H54 (cell line): Measurements from ENCODE around the gene UBE2Q2.

Source experiments
- DNase-seq: peaks from one replicate; pipeline ENCODE4 v3.0.0; 2011; ENCODE audit warnings: low spot score, mixed read lengths; ENCODE audit not compliant: insufficient read length
- FAIRE-seq: peaks from 3 replicates; lab custom pipeline; 2011; peaks lifted over from hg19 to GRCh38; lab: Jason Lieb, UNC
- POLR2A ChIP-seq: IDR thresholded peaks from 2 replicates; pipeline ENCODE4 v1.6.1; 2011; ENCODE audit warnings: low read depth, mild to moderate bottlenecking, low read length

The UBE2Q2 gene

DNA sequence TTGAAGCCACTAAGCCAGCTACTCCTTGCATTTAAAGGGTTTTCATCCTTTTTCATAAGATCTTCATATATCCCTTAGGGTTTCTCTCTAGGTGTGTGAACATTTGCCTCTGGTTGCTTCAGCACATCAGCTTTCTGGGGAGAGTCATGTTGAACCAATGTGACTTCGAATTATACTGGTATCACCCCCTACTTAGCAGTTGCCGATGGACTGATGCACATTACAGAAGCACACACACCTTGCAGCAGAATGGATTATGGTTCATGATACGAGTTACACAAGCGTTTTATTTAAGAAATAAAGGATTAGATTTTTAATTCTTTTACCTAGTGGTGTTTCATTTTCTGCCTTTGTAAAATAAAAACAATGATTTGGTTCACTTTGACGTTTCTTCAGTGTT lies 100.0 kb downstream of the UBE2Q2 start:
- FAIRE-seq (no peak), DNase-seq (no peak)
- no peak for TF ChIP-seq POLR2A

DNA sequence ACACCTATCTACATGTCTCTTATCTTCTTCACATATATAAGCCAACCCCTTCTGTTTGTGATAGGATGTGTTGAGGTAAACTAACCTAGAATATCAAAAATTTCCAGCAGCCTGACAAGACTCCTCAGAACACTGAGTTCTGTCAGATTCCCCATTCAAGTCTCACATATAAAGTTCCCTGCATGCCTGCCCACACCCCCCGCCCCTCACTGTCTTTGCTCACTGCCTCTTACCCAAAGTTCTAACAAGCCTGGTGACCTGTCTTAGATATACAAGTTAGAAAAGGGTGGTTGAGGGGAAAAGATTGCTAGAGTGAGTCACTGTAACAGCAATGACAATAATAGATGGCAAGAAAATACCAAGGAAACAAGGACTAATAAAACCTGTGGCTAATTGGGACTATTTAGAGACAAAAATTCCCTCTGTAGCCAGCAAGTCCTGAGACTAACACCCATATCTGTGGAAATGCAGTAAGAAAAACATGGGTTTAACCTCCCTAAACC lies 100.5 kb downstream of the UBE2Q2 start:
- no peak for FAIRE-seq
- TF ChIP-seq POLR2A, result no peak
- DNase-seq, result no peak

DNA sequence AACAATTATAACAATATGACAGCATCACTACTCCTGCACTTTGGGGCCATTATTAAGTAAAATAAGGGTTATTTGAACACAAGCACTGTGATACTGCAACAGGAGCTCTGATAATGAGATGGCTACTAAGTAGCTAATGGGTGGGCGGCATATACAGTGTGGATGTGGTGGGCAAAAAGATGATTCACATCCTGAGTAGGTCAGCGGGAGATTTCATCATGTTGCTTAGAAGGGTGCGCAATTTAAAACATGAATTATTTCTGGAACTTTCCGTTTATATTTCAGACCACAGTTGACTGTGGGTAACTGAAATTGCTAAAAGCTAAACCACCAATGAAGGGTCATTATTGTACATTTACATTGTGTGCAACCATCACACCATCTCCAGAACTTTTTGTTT lies 102.7 kb downstream of the UBE2Q2 start:
- FAIRE-seq (no peak), DNase-seq (no peak)
- TF ChIP-seq POLR2A, result no peak

DNA sequence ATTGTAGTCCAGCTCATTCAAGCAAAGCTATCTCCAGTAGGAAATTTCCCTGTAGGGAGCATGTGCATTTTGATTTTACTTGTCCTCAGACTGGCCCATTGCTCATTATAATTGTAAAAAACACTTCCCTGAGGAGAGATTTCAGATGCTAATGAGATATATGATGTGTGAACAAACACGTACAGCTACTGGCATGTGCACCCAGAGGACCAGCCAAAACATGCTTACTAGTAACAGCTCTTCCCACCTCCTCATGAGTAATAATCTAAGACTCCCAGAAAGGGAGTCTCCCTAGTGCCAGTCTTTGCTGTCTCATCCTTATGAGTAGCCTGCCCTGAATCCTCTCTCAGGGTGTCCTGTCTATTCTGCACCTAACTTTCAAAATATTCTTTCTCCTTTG lies 103.8 kb downstream of the UBE2Q2 start:
- no peak for FAIRE-seq

DNA sequence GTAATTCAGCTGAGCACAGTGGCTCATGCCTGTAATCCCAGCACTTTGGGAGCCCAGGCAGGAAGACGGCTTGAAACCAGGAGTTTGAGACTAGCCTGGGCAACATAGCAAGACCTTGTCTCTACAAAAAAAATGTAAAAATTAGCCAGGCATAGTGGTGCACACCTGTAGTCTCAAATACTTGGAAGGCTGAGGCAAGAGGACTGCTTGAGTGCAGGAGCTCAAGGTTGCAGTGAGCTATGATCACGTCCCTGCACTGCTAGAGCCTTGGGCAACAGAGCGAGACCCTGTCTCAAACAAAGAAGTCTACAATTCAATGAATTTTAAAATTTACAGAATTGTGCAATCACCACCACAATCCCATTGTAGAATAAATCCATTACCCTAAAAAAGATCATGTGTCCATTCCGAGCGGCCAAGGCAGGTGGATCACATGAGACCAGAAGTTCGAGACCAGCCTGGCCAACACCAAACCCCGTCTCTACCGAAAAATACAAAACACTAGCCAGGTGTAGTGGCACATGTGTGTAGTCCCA lies 105.6 kb downstream of the UBE2Q2 start:
- no peak for TF ChIP-seq POLR2A
- DNase-seq, result no peak
- FAIRE-seq, result no peak

More for the DNA sequence above, 103.8 kb downstream of the UBE2Q2 start:
- TF ChIP-seq POLR2A, result no peak
- DNase-seq, result peak; percentile 7
